Measurements from ENCODE around the gene GTF2A2.

- TF ChIP-seq GABPA (IDR thresholded peaks at IDR 0.05; ENCODE audit: low read depth) = no peak
- TF ChIP-seq NR2C2 (IDR thresholded peaks at IDR 0.05; ENCODE audit: borderline replicate concordance, control insufficient read depth, insufficient read length, low read depth) = no peak
- no peak for TF ChIP-seq CEBPB (IDR thresholded peaks at IDR 0.05; ENCODE audit: borderline replicate concordance in 1 of 2, low read depth in 2 of 2, low read length in 2 of 2)
- TF ChIP-seq CTCF (IDR thresholded peaks at IDR 0.05 in 2 of 3, conservative IDR thresholded peaks at IDR 0.05 in 1 of 3; ENCODE audit: control insufficient read depth in 2 of 3, extremely low read depth in 1 of 3, insufficient read depth in 1 of 3, low read depth in 3 of 3, low read length in 3 of 3) = no peak
These were observed 58.9 kb downstream of the GTF2A2 start for GRCh38 chr15:59598461-59598860.
